HepG2 (cell line): ENCODE data around the gene HOXA5. TPM values are rescaled to one million over a fixed set of nuclear protein-coding genes. Genes with fewer than 3 reads are reported as not detected.
A peak's percentile ranks its signal among the peaks of the same experiment; 100 is the strongest.

Experiments
- HOXA3 ChIP-seq: sonication (generic); formaldehyde crosslinking; IDR thresholded peaks from 2 replicates; pipeline ENCODE4 v1.5.0; 2020; ENCODE audit warnings: missing genetic modification reagents
- KAT7 ChIP-seq: IDR thresholded peaks from 2 replicates; pipeline ENCODE4 v1.6.1; 2018; ENCODE audit warnings: borderline replicate concordance, missing compliant biosample characterization
- LCORL ChIP-seq, 2 experiments: fragments of 450-650 bp in 1 of 2; sonication (generic) in 1 of 2; formaldehyde crosslinking in 1 of 2; IDR thresholded peaks; 2 replicates each; pipeline versions ENCODE4 v1.5.0 to v1.6.1; 2017 to 2020; ENCODE audit warnings: antibody characterized with exemption in 1 of 2, missing genetic modification reagents in 1 of 2
- NFATC3 ChIP-seq: sonication (generic); formaldehyde crosslinking; IDR thresholded peaks from 2 replicates; pipeline ENCODE4 v1.5.1; 2020; ENCODE audit warnings: mild to moderate bottlenecking, missing genetic modification reagents
- NFKB2 ChIP-seq: sonication (generic); formaldehyde crosslinking; IDR thresholded peaks from 2 replicates; pipeline ENCODE4 v1.4.0; 2020; ENCODE audit warnings: missing genetic modification reagents, borderline replicate concordance
- NRL ChIP-seq: sonication (generic); formaldehyde crosslinking; IDR thresholded peaks from 2 replicates; pipeline ENCODE4 v1.5.0; 2020; ENCODE audit warnings: missing genetic modification reagents, mild to moderate bottlenecking, moderate library complexity, borderline replicate concordance
- SMC3 ChIP-seq: IDR thresholded peaks from 2 replicates; pipeline ENCODE4 v1.6.1; 2011; ENCODE audit warnings: low read length, improper control_type of control experiment
- SOX13 ChIP-seq, 3 experiments: fragments of 450-650 bp in 1 of 3; sonication (generic) in 1 of 3; formaldehyde crosslinking in 1 of 3; IDR thresholded peaks in 2 of 3; conservative IDR thresholded peaks in 1 of 3; 2 replicates each; pipeline versions ENCODE4 v1.5.0 to v1.6.1; 2016 to 2020; ENCODE audit warnings: antibody characterized with exemption in 1 of 3, mild to moderate bottlenecking in 1 of 3, missing compliant biosample characterization in 1 of 3, missing genetic modification reagents in 1 of 3, moderate library complexity in 1 of 3
- THYN1 ChIP-seq: sonication (generic); formaldehyde crosslinking; IDR thresholded peaks from 2 replicates; pipeline ENCODE4 v1.8.1; 2023; ENCODE audit warnings: low read depth, mild to moderate bottlenecking, moderate library complexity, missing genetic modification reagents, borderline replicate concordance
- TRIM24 ChIP-seq: sonication (generic); formaldehyde crosslinking; IDR thresholded peaks from 2 replicates; pipeline ENCODE4 v1.8.0; 2022; ENCODE audit warnings: mild to moderate bottlenecking, missing genetic modification reagents
- XBP1 ChIP-seq: sonication (generic); formaldehyde crosslinking; IDR thresholded peaks from 2 replicates; pipeline ENCODE4 v1.5.0; 2020; ENCODE audit warnings: missing genetic modification reagents
- YY1 ChIP-seq: IDR thresholded peaks from 2 replicates; pipeline ENCODE4 v1.6.1; 2011; ENCODE audit warnings: low read length, low read depth, moderate library complexity, mild to moderate bottlenecking; ENCODE audit not compliant: insufficient read depth, insufficient replicate concordance
- ZBTB1 ChIP-seq: sonication (generic); formaldehyde crosslinking; IDR thresholded peaks from 2 replicates; pipeline ENCODE4 v1.4.0; 2020; ENCODE audit warnings: missing genetic modification reagents, borderline replicate concordance
- ZBTB20 ChIP-seq: sonication (generic); formaldehyde crosslinking; IDR thresholded peaks from 2 replicates; pipeline ENCODE4 v1.8.1; 2023; ENCODE audit warnings: missing genetic modification reagents, low read depth, mild to moderate bottlenecking, borderline replicate concordance
- ZNF329 ChIP-seq: sonication (generic); formaldehyde crosslinking; IDR thresholded peaks from 2 replicates; pipeline ENCODE4 v1.9.0; 2021; ENCODE audit warnings: low read depth, mild to moderate bottlenecking, missing genetic modification reagents
- ZNF333 ChIP-seq: sonication (generic); formaldehyde crosslinking; IDR thresholded peaks from 2 replicates; pipeline ENCODE4 v1.4.0; 2020; ENCODE audit warnings: mild to moderate bottlenecking, missing genetic modification reagents, borderline replicate concordance
- ZNF607 ChIP-seq: sonication (generic); formaldehyde crosslinking; IDR thresholded peaks from 2 replicates; pipeline ENCODE4 v1.5.1; 2020; ENCODE audit warnings: missing genetic modification reagents, mild to moderate bottlenecking, borderline replicate concordance
- ZNF792 ChIP-seq: IDR thresholded peaks from 2 replicates; pipeline ENCODE4 v1.6.1; 2016
- polyA plus RNA-seq, 8 experiments: library from polyadenylated mRNA; depleted of rRNA in 3 of 8; stranded (reverse) in 7 of 8; unstranded in 1 of 8; fragments of >200 nt; fragmentation: Illumina TruSeq in 4 of 8; extraction: Trizol in 4 of 8; gene quantifications; 2 replicates each; pipeline versions ENCODE4 v1.2.1 to v1.2.3, GENCODE V29; 2011 to 2016; ENCODE audit warnings: low read depth in 4 of 8, missing spikeins in 1 of 8, mixed read lengths in 1 of 8; ENCODE audit not compliant: insufficient read depth in 1 of 8
- total RNA-seq, 5 experiments: library from RNA; depleted of rRNA; stranded (reverse); fragments of >200 nt; fragmentation: Illumina TruSeq; extraction: Trizol; gene quantifications; 2 replicates each; pipeline ENCODE4 v1.2.3, GENCODE V29; 2016; ENCODE audit warnings: low read depth in 1 of 5
- TF ChIP-seq, protein P1 (sequence below): sonication (generic); formaldehyde crosslinking; IDR thresholded peaks from 2 replicates; pipeline ENCODE4 v1.5.1; 2020; ENCODE audit warnings: missing genetic modification reagents, mild to moderate bottlenecking, borderline replicate concordance
- TF ChIP-seq, protein P2 (sequence below): sonication (generic); formaldehyde crosslinking; IDR thresholded peaks from 2 replicates; pipeline ENCODE4 v1.4.0; 2020; ENCODE audit warnings: missing genetic modification reagents, low read depth, mild to moderate bottlenecking, borderline replicate concordance
- TF ChIP-seq, protein P3 (sequence below): sonication (generic); formaldehyde crosslinking; IDR thresholded peaks from 2 replicates; pipeline ENCODE4 v1.5.0; 2020; ENCODE audit warnings: missing genetic modification reagents
- TF ChIP-seq, protein P4 (sequence below): sonication (generic); formaldehyde crosslinking; conservative IDR thresholded peaks from 2 replicates; pipeline ENCODE4 v1.4.0; 2020; ENCODE audit warnings: missing genetic modification reagents

Gene HOXA5
- total and polyA plus RNA-seq, 2 of the 13 experiments (the other 11 are each of a cell fraction or from before 2014, with no cell fraction given): 3.2 to 3.6 TPM

DNA sequence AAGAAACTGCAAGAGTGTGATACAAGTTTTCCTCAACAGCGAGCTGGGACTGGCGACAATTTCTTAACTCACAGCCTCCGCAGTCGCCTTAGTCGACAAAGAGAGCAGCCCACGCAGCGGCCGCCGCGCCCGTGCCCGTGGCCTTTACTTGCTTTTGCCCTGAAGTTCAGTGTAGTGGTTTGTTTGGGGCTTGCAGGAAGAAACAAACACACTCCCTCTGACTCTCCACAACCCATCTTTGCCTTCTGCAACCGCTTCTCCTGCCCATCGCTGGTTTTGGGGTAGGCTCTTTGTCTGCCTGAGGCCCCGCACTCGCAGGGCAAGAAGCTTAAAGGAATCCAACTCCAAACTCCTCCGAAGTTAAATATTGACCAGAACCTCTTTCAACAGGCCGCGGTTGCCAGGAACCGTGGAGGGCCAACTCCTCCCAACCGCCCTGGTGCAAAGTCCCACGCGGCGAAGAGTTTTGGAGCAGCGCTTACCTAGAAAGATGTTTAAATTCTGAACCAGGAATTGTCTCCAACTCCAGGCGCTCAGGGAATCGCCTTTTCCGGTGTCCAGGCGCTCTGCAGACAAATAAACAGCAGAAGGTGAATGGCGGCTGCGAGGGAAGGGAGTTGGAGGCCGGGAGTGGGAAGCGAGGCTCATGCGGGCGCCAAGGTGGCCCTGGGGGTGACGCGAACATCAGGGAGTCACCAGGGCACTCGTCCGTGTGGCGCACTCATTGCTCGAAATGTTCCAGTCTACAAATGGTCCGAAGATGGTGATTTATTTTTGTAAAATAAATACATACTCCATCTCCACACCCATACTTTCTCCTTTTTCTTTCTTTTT is 21.2 kb downstream of the HOXA5 start (continued):
- TF ChIP-seq ZNF333: peak; percentile 83; the same call in 1 of the 2 replicates
- TF ChIP-seq NFATC3 (CRISPR knock-in tag): no peak
- TF ChIP-seq HOXA3 (CRISPR knock-in tag): peak; percentile 13; the same call in 1 of the 2 replicates
- TF ChIP-seq, protein P1, sequence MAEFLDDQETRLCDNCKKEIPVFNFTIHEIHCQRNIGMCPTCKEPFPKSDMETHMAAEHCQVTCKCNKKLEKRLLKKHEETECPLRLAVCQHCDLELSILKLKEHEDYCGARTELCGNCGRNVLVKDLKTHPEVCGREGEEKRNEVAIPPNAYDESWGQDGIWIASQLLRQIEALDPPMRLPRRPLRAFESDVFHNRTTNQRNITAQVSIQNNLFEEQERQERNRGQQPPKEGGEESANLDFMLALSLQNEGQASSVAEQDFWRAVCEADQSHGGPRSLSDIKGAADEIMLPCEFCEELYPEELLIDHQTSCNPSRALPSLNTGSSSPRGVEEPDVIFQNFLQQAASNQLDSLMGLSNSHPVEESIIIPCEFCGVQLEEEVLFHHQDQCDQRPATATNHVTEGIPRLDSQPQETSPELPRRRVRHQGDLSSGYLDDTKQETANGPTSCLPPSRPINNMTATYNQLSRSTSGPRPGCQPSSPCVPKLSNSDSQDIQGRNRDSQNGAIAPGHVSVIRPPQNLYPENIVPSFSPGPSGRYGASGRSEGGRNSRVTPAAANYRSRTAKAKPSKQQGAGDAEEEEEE: no peak
- TF ChIP-seq ZNF607 (CRISPR knock-in tag): no peak
- TF ChIP-seq YY1: peak; percentile 89
- TF ChIP-seq TRIM24 (CRISPR knock-in tag): no peak
- TF ChIP-seq, protein P2, sequence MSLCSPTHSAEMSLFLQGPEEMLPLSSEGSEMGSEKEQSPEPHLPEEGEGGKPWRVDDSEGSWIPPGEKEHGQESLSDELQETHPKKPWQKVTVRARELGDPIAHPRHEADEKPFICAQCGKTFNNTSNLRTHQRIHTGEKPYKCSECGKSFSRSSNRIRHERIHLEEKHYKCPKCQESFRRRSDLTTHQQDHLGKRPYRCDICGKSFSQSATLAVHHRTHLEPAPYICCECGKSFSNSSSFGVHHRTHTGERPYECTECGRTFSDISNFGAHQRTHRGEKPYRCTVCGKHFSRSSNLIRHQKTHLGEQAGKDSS (CRISPR knock-in tag): peak; percentile 18; the same call in 1 of the 2 replicates
- TF ChIP-seq XBP1: no peak
- TF ChIP-seq, protein P3, sequence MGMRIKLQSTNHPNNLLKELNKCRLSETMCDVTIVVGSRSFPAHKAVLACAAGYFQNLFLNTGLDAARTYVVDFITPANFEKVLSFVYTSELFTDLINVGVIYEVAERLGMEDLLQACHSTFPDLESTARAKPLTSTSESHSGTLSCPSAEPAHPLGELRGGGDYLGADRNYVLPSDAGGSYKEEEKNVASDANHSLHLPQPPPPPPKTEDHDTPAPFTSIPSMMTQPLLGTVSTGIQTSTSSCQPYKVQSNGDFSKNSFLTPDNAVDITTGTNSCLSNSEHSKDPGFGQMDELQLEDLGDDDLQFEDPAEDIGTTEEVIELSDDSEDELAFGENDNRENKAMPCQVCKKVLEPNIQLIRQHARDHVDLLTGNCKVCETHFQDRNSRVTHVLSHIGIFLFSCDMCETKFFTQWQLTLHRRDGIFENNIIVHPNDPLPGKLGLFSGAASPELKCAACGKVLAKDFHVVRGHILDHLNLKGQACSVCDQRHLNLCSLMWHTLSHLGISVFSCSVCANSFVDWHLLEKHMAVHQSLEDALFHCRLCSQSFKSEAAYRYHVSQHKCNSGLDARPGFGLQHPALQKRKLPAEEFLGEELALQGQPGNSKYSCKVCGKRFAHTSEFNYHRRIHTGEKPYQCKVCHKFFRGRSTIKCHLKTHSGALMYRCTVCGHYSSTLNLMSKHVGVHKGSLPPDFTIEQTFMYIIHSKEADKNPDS (CRISPR knock-in tag): no peak
- no peak for TF ChIP-seq ZNF329 (CRISPR knock-in tag)
- peak; percentile 21; the same call in 1 of the 2 replicates for TF ChIP-seq ZBTB20 (CRISPR knock-in tag)
- 0 out of 2 replicates have a peak, but pooled peaks have one; percentile 64 for TF ChIP-seq ZNF792 (CRISPR knock-in tag)
- TF ChIP-seq THYN1 (CRISPR knock-in tag): peak; percentile 81; the same call in 1 of the 2 replicates
- peak; percentile 57; the same call in 1 of the 2 replicates for TF ChIP-seq NFKB2 (CRISPR knock-in tag)
- TF ChIP-seq KAT7: 0 out of 2 replicates have a peak, but pooled peaks have one; percentile 31
- TF ChIP-seq NRL (CRISPR knock-in tag): 0 out of 2 replicates have a peak, but pooled peaks have one; percentile 46
- 0 out of 2 replicates have a peak, but pooled peaks have one; percentile 8 for TF ChIP-seq SMC3
- TF ChIP-seq LCORL (IDR thresholded peaks at IDR 0.05): peak; percentile 31; the same call in 1 of the 2 replicates
- TF ChIP-seq LCORL (CRISPR knock-in tag; IDR thresholded peaks at IDR 0.05): peak; percentile 89
- TF ChIP-seq, protein P4, sequence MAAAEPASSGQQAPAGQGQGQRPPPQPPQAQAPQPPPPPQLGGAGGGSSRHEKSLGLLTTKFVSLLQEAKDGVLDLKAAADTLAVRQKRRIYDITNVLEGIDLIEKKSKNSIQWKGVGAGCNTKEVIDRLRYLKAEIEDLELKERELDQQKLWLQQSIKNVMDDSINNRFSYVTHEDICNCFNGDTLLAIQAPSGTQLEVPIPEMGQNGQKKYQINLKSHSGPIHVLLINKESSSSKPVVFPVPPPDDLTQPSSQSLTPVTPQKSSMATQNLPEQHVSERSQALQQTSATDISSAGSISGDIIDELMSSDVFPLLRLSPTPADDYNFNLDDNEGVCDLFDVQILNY (CRISPR knock-in tag): no peak
- TF ChIP-seq SOX13 (IDR thresholded peaks at IDR 0.05): no peak
- TF ChIP-seq SOX13 (CRISPR knock-in tag; conservative IDR thresholded peaks at IDR 0.05 in 1 of 2, IDR thresholded peaks at IDR 0.05 in 1 of 2): peak in 1 of 2 experiments; percentile 76; a peak in 2 of 4 replicates
- no peak for TF ChIP-seq ZBTB1 (CRISPR knock-in tag)
